Measurements from ENCODE around the gene PPP1R18. TPM values are rescaled to one million over a fixed set of nuclear protein-coding genes. Genes with fewer than 3 reads are reported as not detected.

Gene PPP1R18
- total and polyA plus RNA-seq, 9 of the 15 experiments (the other 6 are each of a cell fraction or from before 2014, with no cell fraction given): 12.0 to 99.2 (median 42.6) TPM

- CTCF ChIA-PET (ENCODE audit: low intra/inter-chr PET ratio): interaction anchor here (0.6 kb wide), 1 partner anchor 200 kb away, joined by 3 read pairs; no protein-coding TSS in a partner anchor
- BruUV-seq (replicated peaks): no TSS peak
- 0 out of 2 replicates have a peak, but pooled peaks have one; percentile 58 for TF ChIP-seq THRB (CRISPR knock-in tag; conservative IDR thresholded peaks at IDR 0.05)
- no peak for TF ChIP-seq EZH2 (IDR thresholded peaks at IDR 0.05; ENCODE audit: borderline replicate concordance, low read depth, low read length)
- TF ChIP-seq ELK1 (CRISPR knock-in tag; IDR thresholded peaks at IDR 0.05): no peak
- 0 out of 2 replicates have a peak, but pooled peaks have one; percentile 42 for TF ChIP-seq NR1H2 (CRISPR knock-in tag; IDR thresholded peaks at IDR 0.05)
- TF ChIP-seq E2F4 (CRISPR knock-in tag; IDR thresholded peaks at IDR 0.05; ENCODE audit: low read depth): no peak
- TF ChIP-seq ATF7 (IDR thresholded peaks at IDR 0.05): no peak
- TF ChIP-seq SREBF2 (CRISPR knock-in tag; IDR thresholded peaks at IDR 0.05): no peak
- no peak for TF ChIP-seq GABPB1 (CRISPR knock-in tag; IDR thresholded peaks at IDR 0.05)
- no peak for TF ChIP-seq MCM3 (IDR thresholded peaks at IDR 0.05)
- no peak for TF ChIP-seq HMBOX1 (IDR thresholded peaks at IDR 0.05)
- TF ChIP-seq CAMTA2 (CRISPR knock-in tag; conservative IDR thresholded peaks at IDR 0.05): no peak
- TF ChIP-seq ELF2 (CRISPR knock-in tag; IDR thresholded peaks at IDR 0.05): no peak
- 0 out of 2 replicates have a peak, but pooled peaks have one; percentile 10 for TF ChIP-seq FOXM1 (IDR thresholded peaks at IDR 0.05; ENCODE audit: low read depth)
- TF ChIP-seq FOXM1 (CRISPR knock-in tag; IDR thresholded peaks at IDR 0.05; ENCODE audit: low read depth): no peak
- no peak for TF ChIP-seq MBD1 (CRISPR knock-in tag; IDR thresholded peaks at IDR 0.05)
- TF ChIP-seq NEUROD1 (IDR thresholded peaks at IDR 0.05; ENCODE audit: borderline replicate concordance, low read depth, low read length, partially characterized antibody): no peak
- TF ChIP-seq DLX4 (CRISPR knock-in tag; IDR thresholded peaks at IDR 0.05): no peak
Observed at GRCh38 chr6:30683980-30684338, 2.5 kb downstream of the PPP1R18 start.

More at GRCh38 chr6:30683980-30684338, 2.5 kb downstream of the PPP1R18 start:
- FAIRE-seq (peak; percentile 23), ATAC-seq (no peak), DNase-seq (ENCODE audit: extremely low read depth in 1 of 4, low spot score in 3 of 4) (peak in 2 of 4 experiments; percentile 6 to 39)
- peaks cover 94% of the 10 kb centered on the region for H3K79me2 ChIP-seq (ENCODE audit: control insufficient read depth, insufficient read depth, low read length)
- POLR2A ChIA-PET: interaction anchor here (0.9 to 7.0 kb wide), 4 partner anchors 36 to 69 kb away, joined by 3 to 118 read pairs (median 4); partner anchors contain the start of genes MDC1 and TUBB
- H2AFZ ChIP-seq (ENCODE audit: low read depth, low read length): peak overlapping the region; percentile 25; the same call in 1 of the 2 replicates
- H3K9me3 ChIP-seq (replicated peaks; ENCODE audit: control insufficient read depth, insufficient read depth, low read depth, low read length): no peaks in the 10 kb centered on the region
- H3K9me1 ChIP-seq (ENCODE audit: control insufficient read depth, insufficient read depth, low read length): no peaks in the 10 kb centered on the region
- peaks cover 25% of the 10 kb centered on the region for H3K36me3 ChIP-seq (ENCODE audit: control insufficient read depth, insufficient read depth, low read length)
- H4K20me1 ChIP-seq (replicated peaks; ENCODE audit: control insufficient read depth, insufficient read depth, low read length): no peaks in the 10 kb centered on the region; the same call in 1 of the 2 replicates
- in situ Hi-C loops (cut with MboI) (no loop called here), intact Hi-C loops (cut with micrococcal nuclease) (loop anchor here (5.0 to 10.0 kb wide), 2 partner anchors 131 to 403 kb away; no protein-coding TSS in a partner anchor)
- peaks cover 53 to 92% of the 10 kb centered on the region in 2 experiments for H3K4me1 ChIP-seq (replicated peaks in 1 of 2; ENCODE audit: control insufficient read depth in 2 of 2, insufficient read depth in 2 of 2, low read length in 2 of 2)
- H3K27ac ChIP-seq (ENCODE audit: extremely low read depth, low read depth, low read length): peak overlapping the region; percentile 88
- peak overlapping the region; percentile 81 to 95 for H3K9ac ChIP-seq (ENCODE audit: insufficient read depth in 1 of 2, low read depth in 2 of 2, low read length in 2 of 2)
- peak overlapping the region; percentile 97 for H3K4me2 ChIP-seq (ENCODE audit: insufficient read depth, low read length)
- H3K27me3 ChIP-seq (ENCODE audit: control insufficient read depth in 2 of 2, insufficient read depth in 2 of 2, low read length in 2 of 2): no peaks in the 10 kb centered on the region
- peak overlapping the region; percentile 81 for H3K4me3 ChIP-seq
- WGBS (ENCODE audit: insufficient coverage, low coverage, missing lambda C conversion rate): 0% methylated on average over 2 of the region's 2 CpGs
